Nucleus accumbens (tissue), 56 donors: ENCODE measurements around the gene PDK1.
"Not testable (repeated sequence)": the region's sequence is repeated elsewhere in the genome, so short reads cannot be mapped to it uniquely, and the experiment has no call there.

Experiments
- DNase-seq, 56 donors: peaks; one replicate each; lab custom pipeline; 2025; lab: John Stamatoyannopoulos, UW

PDK1 gene

GRCh38 chr2:172591386-172591785 lies 35.5 kb downstream of the PDK1 start:
- not testable (repeated sequence) for DNase-seq

- not testable (repeated sequence) for DNase-seq
Observed at GRCh38 chr2:172592190-172592589, 36.3 kb downstream of the PDK1 start.

GRCh38 chr2:172596776-172597175 lies 40.9 kb downstream of the PDK1 start:
- DNase-seq, result no peak

- DNase-seq, result no peak
Observed at GRCh38 chr2:172597176-172597842, 41.4 kb downstream of the PDK1 start.

- no peak for DNase-seq
Observed at GRCh38 chr2:172599947-172600346, 44.1 kb downstream of the PDK1 start.

GRCh38 chr2:172600557-172601008 lies 44.7 kb downstream of the PDK1 start:
- DNase-seq, result no peak

GRCh38 chr2:172606285-172606684 lies 50.4 kb downstream of the PDK1 start:
- no peak for DNase-seq

- DNase-seq, result no peak
Observed at GRCh38 chr2:172607379-172607928, 51.6 kb downstream of the PDK1 start.

- DNase-seq, result no peak
Observed at GRCh38 chr2:172609488-172609887, 53.6 kb downstream of the PDK1 start.

GRCh38 chr2:172612051-172612450 lies 56.2 kb downstream of the PDK1 start:
- no peak for DNase-seq

GRCh38 chr2:172613040-172613439 lies 57.1 kb downstream of the PDK1 start:
- no peak for DNase-seq

GRCh38 chr2:172613615-172614231 lies 57.8 kb downstream of the PDK1 start:
- no peak for DNase-seq

GRCh38 chr2:172614932-172615331 lies 59.0 kb downstream of the PDK1 start:
- DNase-seq, result no peak

- no peak for DNase-seq
Observed at GRCh38 chr2:172615727-172616261, 59.9 kb downstream of the PDK1 start.

GRCh38 chr2:172617115-172617514 lies 61.2 kb downstream of the PDK1 start:
- DNase-seq, result no peak

GRCh38 chr2:172623249-172623965 lies 67.5 kb downstream of the PDK1 start:
- no peak for DNase-seq

- no peak for DNase-seq
Observed at GRCh38 chr2:172624996-172625395, 69.1 kb downstream of the PDK1 start.

GRCh38 chr2:172627181-172627580 lies 71.3 kb downstream of the PDK1 start:
- no peak for DNase-seq

GRCh38 chr2:172628085-172628484 lies 72.2 kb downstream of the PDK1 start:
- DNase-seq, result no peak

- no peak for DNase-seq
Observed at GRCh38 chr2:172629586-172629985, 73.7 kb downstream of the PDK1 start.

GRCh38 chr2:172630181-172630580 lies 74.3 kb downstream of the PDK1 start:
- no peak for DNase-seq
